ENCODE results near the gene VTCN1. TPM values are rescaled to one million over a fixed set of nuclear protein-coding genes. Genes with fewer than 3 reads are reported as not detected.

Gene VTCN1
- total and polyA plus RNA-seq, 5 experiments from 2014 or later = not detected

- Mint-ChIP-seq H3K4me1 (no peaks in the 10 kb centered on the region), H3K36me3 (no peaks in the 10 kb centered on the region), H3K27me3 (peaks cover 6 to 19% (median 13%) of the 10 kb centered on the region in 5 donors), H3K9me3 (peaks cover 0 to 9% (median 3%) of the 10 kb centered on the region in 9 donors), H3K4me3 (no peak overlapping the region), H3K27ac (no peak overlapping the region)
- POLR2A ChIA-PET = no interaction called here
- ATAC-seq = no peak
- DNase-seq = no peak
Observed at GRCh38 chr1:117198097-117198496, 12.6 kb downstream of the VTCN1 start.

- H3K36me3 Mint-ChIP-seq = peaks cover 0 to 16% (median 4%) of the 10 kb centered on the region in 3 donors
- ATAC-seq (no peak), DNase-seq (no peak)
- H3K27ac Mint-ChIP-seq = no peak overlapping the region
- peaks cover 0 to 16% (median 9%) of the 10 kb centered on the region in 5 donors for H3K27me3 Mint-ChIP-seq
- POLR2A ChIA-PET = no interaction called here
- no peaks in the 10 kb centered on the region for H3K4me1 Mint-ChIP-seq
- peaks cover 5 to 24% (median 12%) of the 10 kb centered on the region in 9 donors for H3K9me3 Mint-ChIP-seq
- no peak overlapping the region for H3K4me3 Mint-ChIP-seq
Observed at GRCh38 chr1:117189726-117190125, 21.0 kb downstream of the VTCN1 start.

GRCh38 chr1:117188816-117189437 lies 21.8 kb downstream of the VTCN1 start:
- Mint-ChIP-seq H3K4me3 (no peak overlapping the region), H3K36me3 (peaks cover 0 to 16% (median 4%) of the 10 kb centered on the region in 3 donors), H3K27ac (no peak overlapping the region), H3K9me3 (peaks cover 5 to 24% (median 12%) of the 10 kb centered on the region in 9 donors), H3K4me1 (no peaks in the 10 kb centered on the region), H3K27me3 (peaks cover 0 to 16% (median 10%) of the 10 kb centered on the region in 5 donors)
- ATAC-seq (no peak), DNase-seq (no peak)
- POLR2A ChIA-PET = no interaction called here

- DNase-seq = no peak
- ATAC-seq = no peak
- Mint-ChIP-seq H3K4me3 (no peak overlapping the region), H3K27ac (no peak overlapping the region), H3K36me3 (peaks cover 0 to 16% (median 4%) of the 10 kb centered on the region in 3 donors), H3K4me1 (no peaks in the 10 kb centered on the region), H3K9me3 (peaks cover 5 to 23% (median 8%) of the 10 kb centered on the region in 9 donors), H3K27me3 (peaks cover 0 to 16% (median 10%) of the 10 kb centered on the region in 5 donors)
- POLR2A ChIA-PET = no interaction called here
Observed at GRCh38 chr1:117188170-117188815, 22.4 kb downstream of the VTCN1 start.

GRCh38 chr1:117183112-117183511 lies 27.6 kb downstream of the VTCN1 start:
- Mint-ChIP-seq H3K27me3 (peaks cover 0 to 16% (median 7%) of the 10 kb centered on the region in 5 donors), H3K4me3 (no peak overlapping the region), H3K4me1 (no peaks in the 10 kb centered on the region), H3K9me3 (no peaks in the 10 kb centered on the region), H3K27ac (no peak overlapping the region), H3K36me3 (no peaks in the 10 kb centered on the region)
- DNase-seq = no peak
- no peak for ATAC-seq
- POLR2A ChIA-PET = no interaction called here

- Mint-ChIP-seq H3K36me3 (no peaks in the 10 kb centered on the region), H3K4me3 (no peak overlapping the region), H3K27ac (no peak overlapping the region), H3K4me1 (no peaks in the 10 kb centered on the region), H3K27me3 (peaks cover 0 to 16% (median 4%) of the 10 kb centered on the region in 5 donors), H3K9me3 (no peaks in the 10 kb centered on the region)
- ATAC-seq (no peak), DNase-seq (no peak)
- POLR2A ChIA-PET = no interaction called here
Observed at GRCh38 chr1:117182319-117182718, 28.4 kb downstream of the VTCN1 start.

- no peaks in the 10 kb centered on the region for H3K9me3 Mint-ChIP-seq
Observed at GRCh38 chr1:117181630-117182041, 29.1 kb downstream of the VTCN1 start.

GRCh38 chr1:117180147-117180967 lies 30.4 kb downstream of the VTCN1 start:
- Mint-ChIP-seq H3K9me3 (no peaks in the 10 kb centered on the region), H3K27ac (no peak overlapping the region), H3K4me3 (no peak overlapping the region), H3K27me3 (peaks cover 0 to 2% (median 0%) of the 10 kb centered on the region in 5 donors), H3K4me1 (no peaks in the 10 kb centered on the region), H3K36me3 (no peaks in the 10 kb centered on the region)
- POLR2A ChIA-PET = no interaction called here
- DNase-seq = no peak
- no peak for ATAC-seq

More at GRCh38 chr1:117181630-117182041, 29.1 kb downstream of the VTCN1 start:
- Mint-ChIP-seq H3K36me3 (no peaks in the 10 kb centered on the region), H3K27me3 (peaks cover 0 to 14% (median 3%) of the 10 kb centered on the region in 5 donors), H3K4me3 (no peak overlapping the region), H3K27ac (no peak overlapping the region), H3K4me1 (no peaks in the 10 kb centered on the region)
- no peak for ATAC-seq
- POLR2A ChIA-PET = no interaction called here
- no peak for DNase-seq

- Mint-ChIP-seq H3K4me1 (no peaks in the 10 kb centered on the region), H3K4me3 (no peak overlapping the region), H3K27me3 (peaks cover 0 to 2% (median 0%) of the 10 kb centered on the region in 5 donors), H3K36me3 (no peaks in the 10 kb centered on the region), H3K9me3 (no peaks in the 10 kb centered on the region), H3K27ac (no peak overlapping the region)
- POLR2A ChIA-PET = no interaction called here
- no peak for DNase-seq
- ATAC-seq = no peak
Observed at GRCh38 chr1:117179471-117179870, 31.3 kb downstream of the VTCN1 start.

GRCh38 chr1:117178756-117179155 lies 32.0 kb downstream of the VTCN1 start:
- Mint-ChIP-seq H3K4me1 (no peaks in the 10 kb centered on the region), H3K36me3 (no peaks in the 10 kb centered on the region), H3K27me3 (peaks cover 0 to 4% (median 0%) of the 10 kb centered on the region in 5 donors), H3K9me3 (no peaks in the 10 kb centered on the region), H3K27ac (peak overlapping the region in 1 of 10 donors; percentile 46), H3K4me3 (no peak overlapping the region)
- no peak for DNase-seq
- POLR2A ChIA-PET = no interaction called here
- no peak for ATAC-seq

GRCh38 chr1:117177376-117177775 lies 33.4 kb downstream of the VTCN1 start:
- no peak for ATAC-seq
- Mint-ChIP-seq H3K27ac (no peak overlapping the region), H3K9me3 (no peaks in the 10 kb centered on the region), H3K4me3 (no peak overlapping the region), H3K27me3 (peaks cover 0 to 4% (median 0%) of the 10 kb centered on the region in 5 donors), H3K36me3 (no peaks in the 10 kb centered on the region), H3K4me1 (no peaks in the 10 kb centered on the region)
- no peak for DNase-seq
- POLR2A ChIA-PET = no interaction called here

- Mint-ChIP-seq H3K36me3 (no peaks in the 10 kb centered on the region), H3K27ac (no peak overlapping the region), H3K9me3 (no peaks in the 10 kb centered on the region), H3K4me1 (no peaks in the 10 kb centered on the region), H3K27me3 (peaks cover 0 to 4% (median 0%) of the 10 kb centered on the region in 5 donors), H3K4me3 (no peak overlapping the region)
- DNase-seq (no peak), ATAC-seq (no peak)
- POLR2A ChIA-PET = no interaction called here
Observed at GRCh38 chr1:117176579-117176978, 34.1 kb downstream of the VTCN1 start.

GRCh38 chr1:117174851-117175250 lies 35.9 kb downstream of the VTCN1 start:
- no peak overlapping the region for H3K4me3 Mint-ChIP-seq
- H3K4me1 Mint-ChIP-seq = no peaks in the 10 kb centered on the region
- no peaks in the 10 kb centered on the region for H3K9me3 Mint-ChIP-seq
- peaks cover 0 to 4% (median 2%) of the 10 kb centered on the region in 5 donors for H3K27me3 Mint-ChIP-seq
- DNase-seq (no peak), ATAC-seq (no peak)
- no peaks in the 10 kb centered on the region for H3K36me3 Mint-ChIP-seq
- POLR2A ChIA-PET = no interaction called here
- no peak overlapping the region for H3K27ac Mint-ChIP-seq
